Stimulated activated CD4-positive, alpha-beta T cell treated with anti-CD3 and anti-CD28 coated beads, Interleukin-2, amount 100 ng/mL, for 4 hours (primary cell): ENCODE measurements around the gene RAX2.
"Not testable (repeated sequence)": the region's sequence is repeated elsewhere in the genome, so short reads cannot be mapped to it uniquely, and the experiment has no call there.

ENCODE experiments used
- DNase-seq: peaks from one replicate; pipeline ENCODE4 v3.0.0-alpha.2; 2020; ENCODE audit warnings: low read depth

Gene RAX2

GRCh38 chr19:3778104-3778867 lies 6.3 kb upstream of the RAX2 start:
- DNase-seq = no peak

- no peak for DNase-seq
These were observed 4.5 kb upstream of the RAX2 start for GRCh38 chr19:3776479-3777040.

GRCh38 chr19:3775831-3776230 lies 3.8 kb upstream of the RAX2 start:
- no peak for DNase-seq

- no peak for DNase-seq
These were observed 3.3 kb upstream of the RAX2 start for GRCh38 chr19:3775374-3775711.

GRCh38 chr19:3774621-3775373 lies 2.8 kb upstream of the RAX2 start:
- DNase-seq = no peak

- no peak for DNase-seq
These were observed 1.9 kb upstream of the RAX2 start for GRCh38 chr19:3773814-3774515.

- no peak for DNase-seq
These were observed 775 bp downstream of the RAX2 start for GRCh38 chr19:3771000-3771905.

GRCh38 chr19:3770136-3770999 lies 1.7 kb downstream of the RAX2 start:
- DNase-seq = no peak

- DNase-seq = no peak
These were observed 2.5 kb downstream of the RAX2 start for GRCh38 chr19:3769494-3769893.

- no peak for DNase-seq
These were observed 3.3 kb downstream of the RAX2 start for GRCh38 chr19:3768748-3769099.

- DNase-seq = no peak
These were observed 3.8 kb downstream of the RAX2 start for GRCh38 chr19:3768015-3768747.

- no peak for DNase-seq
These were observed 5.0 kb downstream of the RAX2 start for GRCh38 chr19:3767050-3767449.

GRCh38 chr19:3766520-3766919 lies 5.5 kb downstream of the RAX2 start:
- DNase-seq = no peak

GRCh38 chr19:3765757-3766156 lies 6.3 kb downstream of the RAX2 start:
- not testable (repeated sequence) for DNase-seq

- no peak for DNase-seq
These were observed 6.9 kb downstream of the RAX2 start for GRCh38 chr19:3765121-3765520.

- peak; percentile 99 for DNase-seq
These were observed 9.2 kb downstream of the RAX2 start, which contains the start of gene MRPL54 for GRCh38 chr19:3762501-3763459. Gene MRPL54 (plus strand): TSS chr19:3762682. CDS start chr19:3762701, 19 bp downstream.

- no peak for DNase-seq
These were observed 9.9 kb downstream of the RAX2 start for GRCh38 chr19:3762130-3762473.

GRCh38 chr19:3761382-3762129 lies 10.5 kb downstream of the RAX2 start, which contains the start of gene APBA3:
Gene APBA3 (minus strand): TSS chr19:3761692. CDS start chr19:3760264, 1,428 bp downstream.
- DNase-seq = peak; percentile 92
